HL-60/S4 (cell line): ENCODE measurements around the gene RALGDS.

Experiments
- in situ Hi-C: fragments of 300-500 bp; cut with MboI; formaldehyde crosslinking; loops from 2 replicates; pipeline ENCODE4 v1.14.3; 2022; ENCODE audit warnings: low sequenced_read_pairs

RALGDS gene

GRCh38 chr9:133109931-133110650, 10.9 kb downstream of the RALGDS start:
- in situ Hi-C loops, result no loop called here

- in situ Hi-C loops, result no loop called here
Observed at GRCh38 chr9:133108794-133109641, 12.0 kb downstream of the RALGDS start.

GRCh38 chr9:133107961-133108793, 12.9 kb downstream of the RALGDS start:
- in situ Hi-C loops, result no loop called here

- in situ Hi-C loops, result no loop called here
Observed at GRCh38 chr9:133107245-133107722, 13.8 kb downstream of the RALGDS start.

GRCh38 chr9:133106511-133107244, 14.4 kb downstream of the RALGDS start:
- in situ Hi-C loops, result no loop called here

- in situ Hi-C loops, result no loop called here
Observed at GRCh38 chr9:133105461-133105770, 15.6 kb downstream of the RALGDS start.

GRCh38 chr9:133104718-133105460, 16.2 kb downstream of the RALGDS start:
- in situ Hi-C loops, result loop anchor here (5.0 kb wide), 1 partner anchor 42 kb away; no protein-coding TSS in a partner anchor

- in situ Hi-C loops, result loop anchor here (5.0 kb wide), 1 partner anchor 43 kb away; no protein-coding TSS in a partner anchor
Observed at GRCh38 chr9:133103987-133104505, 17.0 kb downstream of the RALGDS start.

GRCh38 chr9:133103183-133103986, 17.7 kb downstream of the RALGDS start:
- in situ Hi-C loops, result loop anchor here (5.0 kb wide), 1 partner anchor 44 kb away; no protein-coding TSS in a partner anchor

- in situ Hi-C loops, result loop anchor here (5.0 kb wide), 1 partner anchor 45 kb away; no protein-coding TSS in a partner anchor
Observed at GRCh38 chr9:133102190-133103021, 18.6 kb downstream of the RALGDS start.

GRCh38 chr9:133101356-133102189, 19.5 kb downstream of the RALGDS start:
- in situ Hi-C loops, result loop anchor here (5.0 kb wide), 1 partner anchor 46 kb away; no protein-coding TSS in a partner anchor

GRCh38 chr9:133100506-133101355, 20.3 kb downstream of the RALGDS start:
- in situ Hi-C loops, result loop anchor here (5.0 kb wide), 1 partner anchor 47 kb away; no protein-coding TSS in a partner anchor

- in situ Hi-C loops, result loop anchor here (5.0 kb wide), 1 partner anchor 47 kb away; no protein-coding TSS in a partner anchor
Observed at GRCh38 chr9:133099726-133100505, 21.1 kb downstream of the RALGDS start.

GRCh38 chr9:133098871-133099270, 22.2 kb downstream of the RALGDS start:
- in situ Hi-C loops, result no loop called here
